Thyroid gland (tissue), 4 donors: Measurements from ENCODE around the gene LDAF1.
"Not testable (repeated sequence)": the region's sequence is repeated elsewhere in the genome, so short reads cannot be mapped to it uniquely, and the experiment has no call there.

Experiments
- CTCF ChIP-seq, 6 experiments: fragments of 200-600 bp in 3 of 6; fragments of 450-650 bp in 3 of 6; sonication (generic) in 3 of 6; IDR thresholded peaks; one replicate each; pipeline ENCODE4 v1.5.1; 2016 to 2019; ENCODE audit warnings: antibody characterized with exemption in 6 of 6, mild to moderate bottlenecking in 2 of 6, inconsistent platforms in 1 of 6, moderate library complexity in 1 of 6
- POLR2A ChIP-seq, 2 donors: fragments of 450-650 bp; IDR thresholded peaks; one replicate each; pipeline ENCODE4 v1.6.1; 2017; ENCODE audit warnings: antibody characterized with exemption in 2 of 2, mild to moderate bottlenecking in 2 of 2, moderate library complexity in 1 of 2

- TF ChIP-seq CTCF, POLR2A (IDR thresholded peaks at IDR 0.05): not testable (repeated sequence)
Measured at GRCh38 chr16:21170116-21170515, 11.6 kb downstream of the LDAF1 start.
